ENCODE measurements around the gene SCAMP2. TPM values are rescaled to one million over a fixed set of nuclear protein-coding genes. Genes with fewer than 3 reads are reported as not detected.

SCAMP2 gene
- total RNA-seq, 2 experiments from 2014 or later, result 57.8 to 58.9 TPM

DNA sequence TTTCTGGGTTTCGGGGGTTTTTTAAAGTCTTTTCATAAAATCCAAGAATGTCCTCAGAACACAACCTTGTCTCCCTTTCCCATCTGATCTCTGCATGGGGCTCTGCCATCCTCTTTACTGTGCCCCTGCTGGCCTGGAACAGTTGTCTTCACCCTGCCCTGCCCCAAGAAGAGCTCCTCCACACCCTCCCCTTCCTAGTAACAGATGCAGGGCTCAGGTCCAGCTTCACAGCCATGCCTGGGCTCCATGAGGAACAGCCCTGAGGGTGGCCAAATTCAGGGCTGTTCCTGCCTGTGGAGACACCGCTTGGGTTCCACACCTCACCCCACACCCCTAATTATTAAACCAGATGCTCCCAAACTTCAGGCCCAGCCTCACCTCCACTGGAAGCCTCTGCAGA lies 17.3 kb downstream of the SCAMP2 start:
- CTCF ChIA-PET, result interaction anchor here (0.9 to 4.2 kb wide), 2 partner anchors 11 to 46 kb away, joined by 5 to 14 read pairs; no protein-coding TSS in a partner anchor
- no peak for TF ChIP-seq CTCF (IDR thresholded peaks at IDR 0.05)
- intact Hi-C loops (cut with micrococcal nuclease), result no loop called here
- Mint-ChIP-seq H3K27me3 (no peaks in the 10 kb centered on the region), H3K27ac (peak overlapping the region; percentile 37), H3K9me3 (no peaks in the 10 kb centered on the region), H3K4me3 (no peak overlapping the region), H3K4me1 (ENCODE audit: low read depth) (peaks cover 32% of the 10 kb centered on the region), H3K36me3 (ENCODE audit: low read depth) (peaks cover 10% of the 10 kb centered on the region)
- DNase-seq, result no peak
- POLR2A ChIA-PET, result interaction anchor here (0.7 to 0.8 kb wide), 2 partner anchors 8 to 12 kb away, joined by 3 to 5 read pairs; partner anchors contain the start of gene ULK3
- ATAC-seq, result no peak

DNA sequence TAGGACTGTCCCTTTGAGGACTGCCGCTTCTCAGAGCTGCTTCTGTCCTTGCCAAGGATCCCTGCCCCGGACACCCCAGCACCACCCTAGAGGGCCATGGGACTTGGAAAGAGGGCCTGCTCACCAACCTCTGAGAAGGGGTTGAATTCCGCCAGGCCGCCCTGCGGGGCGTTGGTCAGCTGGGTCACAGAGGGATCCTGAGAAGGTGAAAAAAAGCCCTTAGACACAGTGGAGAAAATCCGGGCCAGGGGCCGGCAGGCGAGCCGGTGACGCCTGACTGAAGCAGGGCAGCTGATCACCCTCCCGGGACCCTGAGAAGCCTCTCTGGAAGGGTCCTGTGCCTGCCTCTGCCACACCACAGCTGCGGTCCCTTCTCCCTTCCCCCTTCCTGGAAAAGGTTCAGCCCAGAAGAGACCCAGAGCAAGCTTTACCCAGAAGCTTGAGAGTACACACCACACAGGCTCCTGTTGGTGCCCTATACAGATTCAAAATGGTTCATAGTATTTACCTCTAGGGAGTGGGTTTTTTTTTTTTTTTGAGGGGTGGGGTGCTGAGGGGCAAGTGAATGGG lies 18.6 kb downstream of the SCAMP2 start:
- no peak for ATAC-seq
- ChIA-PET POLR2A (interaction anchor here (1.4 to 1.5 kb wide), 2 partner anchors 14 to 44 kb away, joined by 4 to 6 read pairs; no protein-coding TSS in a partner anchor), CTCF (interaction anchor here (0.9 to 4.2 kb wide), 5 partner anchors 10 to 223 kb away, joined by 3 to 14 read pairs (median 4); no protein-coding TSS in a partner anchor)
- DNase-seq, result no peak
- H3K27ac Mint-ChIP-seq, result no peak overlapping the region
- H3K9me3 Mint-ChIP-seq, result no peaks in the 10 kb centered on the region
- H3K27me3 Mint-ChIP-seq, result no peaks in the 10 kb centered on the region
- no peak for TF ChIP-seq CTCF (IDR thresholded peaks at IDR 0.05)
- H3K36me3 Mint-ChIP-seq (ENCODE audit: low read depth), result peaks cover 13% of the 10 kb centered on the region
- H3K4me1 Mint-ChIP-seq (ENCODE audit: low read depth), result peaks cover 28% of the 10 kb centered on the region
- intact Hi-C loops (cut with micrococcal nuclease), result no loop called here
- H3K4me3 Mint-ChIP-seq, result no peak overlapping the region

- ChIA-PET CTCF (interaction anchor here (0.8 to 1.5 kb wide), 2 partner anchors 18 to 81 kb away, joined by 3 to 4 read pairs; no protein-coding TSS in a partner anchor), POLR2A (interaction anchor here (1.0 to 1.6 kb wide), 2 partner anchors 8 to 50 kb away, joined by 3 to 4 read pairs; no protein-coding TSS in a partner anchor)
- no peak for ATAC-seq
- Mint-ChIP-seq H3K27me3 (no peaks in the 10 kb centered on the region), H3K36me3 (ENCODE audit: low read depth) (peaks cover 15% of the 10 kb centered on the region), H3K4me3 (no peak overlapping the region), H3K4me1 (ENCODE audit: low read depth) (peaks cover 5% of the 10 kb centered on the region), H3K9me3 (no peaks in the 10 kb centered on the region), H3K27ac (no peak overlapping the region)
- DNase-seq, result no peak
- no peak for TF ChIP-seq CTCF (IDR thresholded peaks at IDR 0.05)
- intact Hi-C loops (cut with micrococcal nuclease), result no loop called here
These were observed 21.2 kb downstream of the SCAMP2 start for GRCh38 chr15:74851960-74852359.

DNA sequence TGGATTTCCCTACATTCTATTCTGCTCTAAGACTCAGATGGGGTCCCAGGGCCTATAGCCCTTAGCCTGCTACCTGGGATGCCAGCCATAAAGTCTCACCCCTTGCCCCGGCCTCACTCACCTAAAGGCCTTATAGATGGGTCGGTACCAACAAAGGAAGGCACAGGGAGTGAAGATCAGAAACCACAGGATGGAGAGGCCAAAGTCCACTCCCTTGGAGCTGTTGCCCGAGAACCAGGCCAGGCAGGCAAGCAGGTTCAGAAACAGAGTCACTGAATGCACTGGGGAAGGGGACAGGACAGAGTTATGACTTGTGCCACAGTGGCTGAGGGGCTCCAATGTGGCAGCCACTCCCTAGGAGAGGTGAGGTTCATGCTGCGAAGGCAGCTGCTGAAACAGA lies 22.8 kb downstream of the SCAMP2 start:
- no peak overlapping the region for H3K27ac Mint-ChIP-seq
- no peaks in the 10 kb centered on the region for H3K27me3 Mint-ChIP-seq
- H3K4me3 Mint-ChIP-seq, result no peak overlapping the region
- ChIA-PET CTCF (interaction anchor here (0.8 kb wide), 1 partner anchor 81 kb away, joined by 3 read pairs; no protein-coding TSS in a partner anchor), POLR2A (interaction anchor here (1.0 to 1.6 kb wide), 2 partner anchors 20 to 52 kb away, joined by 3 to 4 read pairs; no protein-coding TSS in a partner anchor)
- ATAC-seq (no peak), DNase-seq (no peak)
- H3K4me1 Mint-ChIP-seq (ENCODE audit: low read depth), result peaks cover 9% of the 10 kb centered on the region
- TF ChIP-seq CTCF (IDR thresholded peaks at IDR 0.05), result no peak
- no peaks in the 10 kb centered on the region for H3K9me3 Mint-ChIP-seq
- H3K36me3 Mint-ChIP-seq (ENCODE audit: low read depth), result peaks cover 21% of the 10 kb centered on the region
- intact Hi-C loops (cut with micrococcal nuclease), result no loop called here

DNA sequence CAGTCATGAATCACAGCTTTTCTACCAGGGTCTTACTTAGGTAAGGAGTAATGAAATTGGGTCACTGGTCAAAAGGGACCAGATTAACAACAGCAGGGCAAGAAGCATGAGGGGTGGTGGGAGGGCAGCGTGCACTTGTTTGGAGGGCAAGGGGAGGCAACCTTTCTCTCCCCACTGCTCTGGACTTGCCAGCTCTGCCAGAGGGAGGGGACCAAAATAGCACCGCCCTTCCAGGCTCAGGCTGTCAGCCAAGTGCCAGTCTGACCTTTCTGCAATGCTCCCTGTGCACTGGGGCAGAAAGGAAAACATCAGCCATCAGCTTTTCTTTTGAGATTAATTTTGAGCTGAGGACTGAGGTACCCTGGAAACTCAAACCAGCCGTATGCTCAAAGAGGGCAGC lies 25.7 kb downstream of the SCAMP2 start:
- TF ChIP-seq CTCF (IDR thresholded peaks at IDR 0.05), result no peak
- POLR2A ChIA-PET, result interaction anchor here (0.7 to 4.5 kb wide), 2 partner anchors 9 to 23 kb away, joined by 3 to 18 read pairs; no protein-coding TSS in a partner anchor
- no peak for ATAC-seq
- Mint-ChIP-seq H3K4me3 (no peak overlapping the region), H3K36me3 (ENCODE audit: low read depth) (peaks cover 23% of the 10 kb centered on the region), H3K4me1 (ENCODE audit: low read depth) (peaks cover 26% of the 10 kb centered on the region), H3K27ac (no peak overlapping the region), H3K27me3 (no peaks in the 10 kb centered on the region), H3K9me3 (no peaks in the 10 kb centered on the region)
- intact Hi-C loops (cut with micrococcal nuclease), result no loop called here
- no peak for DNase-seq
- CTCF ChIA-PET, result interaction anchor here (1.0 to 3.8 kb wide), 4 partner anchors 11 to 77 kb away, joined by 3 to 29 read pairs (median 6); no protein-coding TSS in a partner anchor
